Adipocyte (in vitro differentiated cells): ENCODE data around the gene HPS3.
"Not testable (repeated sequence)": the region's sequence is repeated elsewhere in the genome, so short reads cannot be mapped to it uniquely, and the experiment has no call there.

Source experiments
- DNase-seq: peaks from one replicate; pipeline ENCODE4 v3.0.0-alpha.2; 2015; ENCODE audit warnings: low read depth
- H3K27me3 ChIP-seq: replicated peaks from 2 replicates; pipeline ENCODE4 v1.7.0; 2013; ENCODE audit warnings: mild to moderate bottlenecking, low read length, moderate library complexity; ENCODE audit not compliant: control insufficient read depth, insufficient read depth
- H3K36me3 ChIP-seq: 2 replicates; pipeline ENCODE4 v1.7.0; 2013; ENCODE audit warnings: low read length, mild to moderate bottlenecking, moderate library complexity; ENCODE audit not compliant: control insufficient read depth, insufficient read depth, severe bottlenecking
- H3K4me1 ChIP-seq: 2 replicates; pipeline ENCODE4 v1.7.0; 2013; ENCODE audit warnings: mild to moderate bottlenecking, low read length, moderate library complexity; ENCODE audit not compliant: control insufficient read depth, insufficient read depth
- H3K4me3 ChIP-seq: 2 replicates; pipeline ENCODE4 v1.7.0; 2013; ENCODE audit warnings: mild to moderate bottlenecking, low read length, moderate library complexity
- H3K9ac ChIP-seq: 2 replicates; pipeline ENCODE4 v1.7.0; 2013; ENCODE audit warnings: mild to moderate bottlenecking, low read length, moderate library complexity
- H3K9me3 ChIP-seq: 2 replicates; pipeline ENCODE4 v1.7.0; 2013; ENCODE audit warnings: mild to moderate bottlenecking, low read length, moderate library complexity; ENCODE audit not compliant: control insufficient read depth

HPS3 gene

GRCh38 chr3:149214702-149215101 lies 85.3 kb downstream of the HPS3 start:
- no peak for DNase-seq
- Histone ChIP-seq H3K36me3 (no peaks in the 10 kb centered on the region), H3K4me3 (no peak overlapping the region)

GRCh38 chr3:149215515-149215914 lies 86.1 kb downstream of the HPS3 start:
- H3K36me3 ChIP-seq = no peaks in the 10 kb centered on the region
- H3K9ac ChIP-seq = no peak overlapping the region
- no peaks in the 10 kb centered on the region for H3K9me3 ChIP-seq
- H3K4me1 ChIP-seq = peaks cover 22% of the 10 kb centered on the region
- peak; percentile 4 for DNase-seq
- no peaks in the 10 kb centered on the region for H3K27me3 ChIP-seq
- H3K4me3 ChIP-seq = no peak overlapping the region

More at GRCh38 chr3:149214702-149215101, 85.3 kb downstream of the HPS3 start:
- Histone ChIP-seq H3K9ac (no peak overlapping the region), H3K27me3 (no peaks in the 10 kb centered on the region), H3K4me1 (peaks cover 22% of the 10 kb centered on the region), H3K9me3 (no peaks in the 10 kb centered on the region)

- H3K4me1 ChIP-seq = peaks cover 22% of the 10 kb centered on the region
- H3K9me3 ChIP-seq = no peaks in the 10 kb centered on the region
- H3K36me3 ChIP-seq = no peaks in the 10 kb centered on the region
- no peak overlapping the region for H3K4me3 ChIP-seq
- peak; percentile 8 for DNase-seq
- no peaks in the 10 kb centered on the region for H3K27me3 ChIP-seq
- H3K9ac ChIP-seq = no peak overlapping the region
Measured at GRCh38 chr3:149216193-149216869, 86.9 kb downstream of the HPS3 start.

GRCh38 chr3:149217347-149217746 lies 87.9 kb downstream of the HPS3 start:
- H3K36me3 ChIP-seq = no peaks in the 10 kb centered on the region
- no peaks in the 10 kb centered on the region for H3K9me3 ChIP-seq
- no peak overlapping the region for H3K4me3 ChIP-seq
- peaks cover 31% of the 10 kb centered on the region for H3K4me1 ChIP-seq
- no peak for DNase-seq
- no peak overlapping the region for H3K9ac ChIP-seq
- H3K27me3 ChIP-seq = no peaks in the 10 kb centered on the region

- H3K9me3 ChIP-seq, H3K4me3 ChIP-seq, H3K9ac ChIP-seq, H3K36me3 ChIP-seq, DNase-seq, H3K27me3 ChIP-seq: not testable (repeated sequence)
- H3K4me1 ChIP-seq = peaks cover 32% of the 10 kb centered on the region
Measured at GRCh38 chr3:149219380-149220121, 90.1 kb downstream of the HPS3 start.

- no peaks in the 10 kb centered on the region for H3K27me3 ChIP-seq
- H3K36me3 ChIP-seq = no peaks in the 10 kb centered on the region
- peak within 1 kb of the TSS; percentile 58 for H3K4me3 ChIP-seq
- no peak for DNase-seq
- H3K9ac ChIP-seq = peak within 1 kb of the TSS; percentile 30
- no peaks in the 10 kb centered on the region for H3K9me3 ChIP-seq
- H3K4me1 ChIP-seq = peaks cover 22% of the 10 kb centered on the region
Measured at GRCh38 chr3:149221783-149222517, 92.5 kb downstream of the HPS3 start, which contains the start of gene CP. Gene CP (minus strand): TSS chr3:149221829. CDS start chr3:149221792, 37 bp downstream.
